Kasumi-1 (cell line): ENCODE results near the gene LARP4B.

ENCODE experiments used
- DNase-seq, 2 experiments: peaks; one replicate each; lab custom pipeline; 2025; lab: John Stamatoyannopoulos, UW

The LARP4B gene

DNA sequence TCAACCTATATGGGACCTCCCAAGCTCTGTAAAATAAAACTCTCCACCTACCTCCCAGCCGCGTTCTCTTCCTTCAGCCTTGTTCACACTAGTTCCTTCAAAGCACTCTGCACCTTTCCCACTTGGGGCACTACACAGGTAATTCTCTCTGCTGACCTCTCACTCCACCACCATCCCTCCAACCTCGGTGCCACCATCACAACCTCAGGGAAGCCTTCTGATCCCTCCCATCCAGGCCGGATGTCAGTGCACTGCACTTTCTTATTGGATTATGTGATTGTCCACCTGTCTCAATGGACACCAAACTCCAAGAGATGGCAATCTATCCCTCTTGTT, 7.0 kb downstream of the LARP4B start:
- no peak for DNase-seq

DNA sequence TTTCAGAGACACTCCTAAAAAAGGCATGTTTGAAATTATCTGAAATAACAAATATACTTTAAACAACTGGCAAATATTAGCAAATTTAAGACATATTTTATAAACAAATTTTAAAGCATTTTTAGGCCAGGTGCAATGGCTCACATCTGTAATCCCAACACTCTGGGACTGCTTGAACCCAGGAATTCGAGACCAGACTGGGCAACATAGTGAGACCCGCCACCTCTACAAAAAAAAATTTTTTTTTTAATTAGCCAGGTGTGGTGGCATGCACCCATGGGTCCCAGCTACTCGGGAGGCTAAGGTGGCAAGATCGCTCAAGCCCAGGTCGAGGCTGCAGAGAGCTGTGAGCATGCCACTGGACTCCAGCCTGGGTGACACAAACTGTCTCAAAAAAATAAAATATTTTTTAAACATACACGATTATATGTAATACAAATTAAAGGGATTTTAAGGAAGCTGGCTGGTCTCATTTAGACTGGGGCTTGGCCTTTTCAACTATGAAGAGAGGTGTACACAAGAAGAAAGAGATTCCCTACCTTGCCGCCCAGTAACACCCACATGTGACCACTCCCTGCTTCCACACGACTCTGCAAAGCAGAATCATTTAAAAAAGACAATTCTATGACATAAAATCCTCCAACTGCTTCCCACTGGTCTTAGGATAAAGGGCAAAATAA, 7.5 kb downstream of the LARP4B start:
- no peak for DNase-seq

DNA sequence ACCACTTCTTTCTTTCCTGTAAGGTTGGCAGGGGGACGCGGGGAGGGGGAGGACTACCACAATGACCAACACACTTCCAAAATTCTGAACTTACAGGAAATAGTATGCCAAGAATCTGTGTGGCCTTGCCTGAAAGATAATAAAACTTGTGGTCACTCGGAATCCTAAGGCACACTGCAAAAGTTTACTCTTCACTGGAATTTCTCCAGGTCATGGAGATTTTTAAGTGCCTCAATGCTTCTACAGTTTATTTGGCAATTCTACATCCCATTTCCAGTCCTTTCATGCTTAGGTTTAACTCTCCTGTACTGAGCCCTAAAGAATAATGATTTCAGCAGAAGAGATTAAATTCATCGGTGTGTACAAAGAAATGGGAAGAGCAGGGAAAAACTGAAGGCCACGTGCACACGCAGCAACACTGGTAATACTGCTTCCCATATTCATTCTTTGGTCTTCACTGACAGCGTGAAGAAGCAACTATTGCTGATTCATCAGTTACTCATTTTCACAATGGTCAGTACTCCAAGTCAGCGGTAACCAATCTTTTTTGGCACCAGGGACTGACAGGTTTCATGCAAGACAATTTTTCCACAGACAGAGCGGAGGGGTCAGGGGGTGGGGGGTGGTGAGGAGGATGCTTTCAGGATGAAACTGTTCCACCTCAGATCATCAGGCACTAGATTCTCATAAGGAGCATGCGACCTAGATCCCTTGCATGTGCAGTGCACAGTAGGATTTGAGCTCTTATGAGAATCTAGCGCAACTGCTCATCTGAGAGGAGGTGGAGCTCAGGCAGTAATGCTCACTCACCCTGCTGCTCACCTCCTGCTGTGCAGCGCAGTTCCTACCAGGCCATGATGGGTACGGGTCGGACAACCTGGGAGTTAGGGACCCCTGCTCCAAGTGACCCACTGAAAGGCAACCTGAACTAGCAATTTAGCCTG, 9.8 kb downstream of the LARP4B start:
- no peak for DNase-seq

DNA sequence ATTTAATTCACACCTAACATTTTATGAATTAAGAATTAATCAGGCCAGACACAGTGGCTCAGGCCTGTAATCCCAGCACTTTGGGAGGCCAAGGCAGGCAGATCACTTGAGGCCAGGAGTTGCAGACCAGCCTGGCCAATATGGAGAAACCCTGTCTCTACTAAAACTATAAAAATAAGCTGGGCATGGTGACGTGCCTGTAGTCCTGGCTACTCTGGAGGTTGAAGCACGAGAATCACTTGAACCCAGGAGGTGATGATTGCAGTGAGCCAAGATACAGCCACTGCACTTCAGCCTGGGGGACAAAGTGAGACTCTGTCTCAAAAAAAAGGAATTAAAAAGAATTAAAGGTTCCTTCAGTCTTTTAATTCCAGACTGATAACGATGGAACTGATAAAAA, 11.1 kb downstream of the LARP4B start:
- no peak for DNase-seq

DNA sequence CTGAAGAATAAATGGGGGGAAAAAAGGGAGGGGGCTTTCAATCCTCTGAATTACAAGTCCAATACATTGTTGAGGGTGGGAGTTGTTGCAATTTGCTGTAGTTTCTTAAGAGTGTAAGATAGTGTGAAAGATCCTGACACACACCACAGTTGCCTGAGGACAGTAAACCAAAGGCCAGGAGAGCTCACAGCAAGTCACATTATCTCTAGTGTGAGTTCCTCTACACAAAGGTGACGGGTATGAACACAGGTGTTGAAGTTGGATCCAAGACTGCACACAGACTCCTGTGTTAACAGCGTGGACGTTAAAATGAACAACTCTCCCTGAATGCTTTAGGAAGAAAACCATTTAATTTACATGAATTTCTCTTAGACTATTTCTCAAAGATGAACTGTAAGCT, 12.0 kb downstream of the LARP4B start:
- no peak for DNase-seq

DNA sequence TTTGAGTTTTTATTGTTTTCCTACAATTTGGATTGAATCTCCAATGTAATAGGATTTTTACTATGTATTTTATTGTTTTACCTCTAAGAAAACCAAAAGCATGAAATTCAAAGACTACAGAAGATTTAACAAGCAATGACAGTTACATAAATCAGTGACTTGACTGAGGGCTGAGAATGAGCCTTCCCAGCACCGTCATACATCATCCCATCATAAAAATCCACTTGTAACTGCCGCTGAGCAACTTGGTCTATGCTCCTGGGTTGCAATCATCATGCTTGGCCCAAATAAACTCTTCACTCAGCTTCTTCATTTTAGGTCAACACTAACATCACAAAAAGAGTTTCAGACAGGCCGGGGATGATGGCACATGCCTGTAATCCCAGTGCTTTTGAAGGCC, 13.5 kb downstream of the LARP4B start:
- DNase-seq, result no peak

DNA sequence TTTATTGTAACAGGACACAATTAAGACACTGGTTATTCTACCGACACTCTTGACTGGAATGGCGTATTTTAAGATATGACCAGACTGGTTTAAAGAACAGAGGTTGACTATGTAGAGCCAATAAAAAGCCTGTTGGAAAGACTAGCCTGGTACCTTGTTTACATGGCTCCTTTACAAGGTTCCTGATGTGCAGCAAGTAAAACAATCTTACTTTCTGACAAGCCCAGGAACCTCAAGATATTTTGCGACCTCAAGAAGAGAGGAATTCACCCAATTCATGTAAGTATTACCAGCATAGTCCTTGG, 14.1 kb downstream of the LARP4B start:
- DNase-seq, result no peak

DNA sequence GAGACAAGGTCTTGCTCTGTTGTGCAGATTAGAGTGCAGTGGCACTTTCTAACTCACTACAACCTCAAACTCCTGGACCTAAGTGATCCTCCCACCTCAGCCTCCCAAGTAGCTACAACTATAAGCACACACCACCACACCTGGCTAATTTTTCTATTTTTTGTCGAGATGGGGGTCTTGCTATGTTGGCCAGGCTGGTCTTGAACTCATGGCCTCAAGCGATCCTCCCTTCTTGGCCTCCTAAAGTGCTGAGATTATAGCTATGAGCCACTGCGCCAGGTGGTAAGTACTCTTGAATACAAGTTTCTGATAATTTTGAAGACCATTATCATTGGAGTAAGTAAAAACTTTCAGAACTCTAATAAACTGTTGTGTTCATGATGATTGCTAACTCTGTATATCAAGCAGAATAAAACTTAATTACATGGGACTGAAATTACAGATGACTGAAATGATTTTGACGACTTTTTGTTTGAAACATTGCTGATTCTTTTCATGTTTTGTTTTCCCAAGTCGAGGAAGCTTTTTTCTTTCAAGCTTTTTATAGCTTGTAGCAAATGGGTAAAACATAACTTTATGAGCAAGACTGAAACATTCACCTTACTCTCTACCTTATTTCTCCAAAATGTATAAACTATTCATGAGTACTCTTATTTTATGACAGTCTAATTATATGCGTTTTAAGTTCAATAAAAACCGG, 14.6 kb downstream of the LARP4B start:
- DNase-seq, result no peak

DNA sequence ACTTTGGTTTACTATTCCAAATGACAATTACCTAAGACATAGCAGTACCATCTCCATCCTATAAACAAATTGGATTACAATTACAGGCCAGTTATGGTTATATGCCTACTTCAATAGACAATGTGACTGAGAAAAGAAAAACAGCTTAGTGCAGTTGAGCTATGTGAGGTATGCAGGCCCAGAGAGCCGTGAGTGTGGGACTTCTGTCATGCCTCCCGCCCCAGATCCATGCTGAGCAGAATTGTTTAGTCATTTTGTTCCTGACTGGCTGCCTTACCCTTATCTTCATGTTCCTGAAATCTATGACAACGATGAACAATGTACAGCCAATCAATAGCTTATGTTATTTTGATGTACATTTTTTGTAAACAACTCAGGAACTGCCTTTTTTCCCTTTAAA, 21.7 kb downstream of the LARP4B start:
- DNase-seq, result no peak

DNA sequence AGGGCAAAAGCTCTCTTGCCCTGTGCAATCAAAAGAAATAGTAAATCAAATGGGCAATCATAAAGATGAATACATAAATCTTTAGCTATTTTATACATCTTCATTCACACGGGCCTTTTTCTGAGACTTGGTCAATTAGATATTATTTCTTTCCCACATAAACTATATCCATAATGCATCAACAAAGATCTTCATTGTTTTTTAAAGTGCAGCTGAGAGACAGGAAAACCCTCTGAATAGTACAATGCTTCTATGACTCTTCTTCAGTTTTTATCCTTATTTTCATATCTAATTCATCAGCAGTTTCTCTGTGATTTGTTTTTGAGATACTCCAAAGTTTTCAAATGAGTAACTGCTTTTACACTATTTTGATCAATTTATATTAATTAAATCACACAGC, 25.5 kb downstream of the LARP4B start:
- DNase-seq, result no peak

DNA sequence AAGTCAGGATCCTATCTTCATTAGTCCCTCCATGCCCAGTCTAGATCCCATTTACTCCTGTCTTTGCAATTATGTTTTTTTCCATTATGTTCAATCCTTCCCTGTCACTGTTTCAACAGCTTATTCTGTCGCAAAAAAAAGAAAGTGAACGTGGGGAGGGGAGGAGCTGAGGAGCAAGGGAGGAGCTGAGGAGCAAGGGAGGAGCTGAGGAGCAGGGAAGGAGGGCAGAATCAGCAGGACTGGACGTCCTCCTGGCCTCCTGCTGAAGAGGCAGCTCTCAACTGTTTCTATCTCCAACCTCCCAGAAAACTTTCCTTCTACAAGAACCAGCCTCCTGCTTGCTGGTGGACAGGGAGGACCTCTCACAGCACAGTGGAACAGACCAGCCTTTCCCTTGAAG, 26.0 kb downstream of the LARP4B start:
- no peak for DNase-seq

DNA sequence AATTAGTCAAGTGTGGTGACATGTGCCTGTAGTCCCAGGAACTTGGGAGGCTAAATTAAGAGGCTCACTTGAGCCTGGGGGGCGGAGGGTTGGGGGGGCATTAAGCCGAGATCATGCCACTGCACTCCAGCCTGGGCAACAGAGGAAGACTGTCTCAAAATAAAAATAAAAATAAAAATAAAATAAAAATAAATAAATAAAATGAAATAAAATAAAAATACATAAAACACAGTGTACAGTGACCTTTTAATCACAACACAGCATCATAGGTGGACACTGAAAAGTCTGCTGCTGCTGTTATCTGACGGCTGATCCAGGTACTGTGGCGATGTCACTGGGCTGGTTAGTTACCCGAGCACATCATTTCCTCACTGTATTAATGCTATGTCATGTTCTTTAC, 27.1 kb downstream of the LARP4B start:
- DNase-seq, result no peak

DNA sequence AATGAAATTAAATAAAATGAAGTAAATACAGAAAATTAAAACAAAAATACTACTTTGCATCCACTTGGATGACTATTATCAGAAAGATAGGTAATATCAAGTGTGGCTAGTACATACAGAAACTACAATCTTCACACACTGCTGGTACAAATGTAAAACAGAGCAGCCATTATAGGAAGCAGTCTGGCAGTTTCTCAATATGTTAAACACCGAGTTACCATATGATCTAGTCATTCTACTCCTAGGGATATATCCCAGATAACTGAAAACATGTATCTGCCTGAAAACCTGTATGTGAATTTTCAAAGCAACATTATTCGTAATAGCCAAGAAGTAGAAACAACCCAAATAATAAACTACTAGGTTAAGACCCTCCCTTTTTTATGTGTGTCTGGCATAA, 33.4 kb downstream of the LARP4B start:
- no peak for DNase-seq

DNA sequence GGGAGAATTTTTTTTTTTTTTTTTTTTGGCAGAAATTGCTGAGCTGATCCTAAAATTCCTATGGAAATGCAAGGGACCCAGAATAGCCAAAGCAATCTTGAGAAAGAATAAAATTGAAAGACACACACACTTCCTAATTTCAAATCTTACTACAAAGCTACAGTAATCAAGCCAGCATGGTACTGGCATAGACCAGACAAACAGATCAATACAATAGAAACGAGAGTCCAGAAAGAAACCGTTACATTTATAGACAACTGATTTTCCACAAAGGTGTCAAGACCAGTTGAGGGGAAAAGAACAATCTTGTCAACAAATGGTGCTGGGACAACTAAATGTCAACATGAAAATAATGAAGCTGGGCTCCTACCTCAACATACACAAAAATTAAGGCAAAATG, 34.5 kb downstream of the LARP4B start:
- no peak for DNase-seq

DNA sequence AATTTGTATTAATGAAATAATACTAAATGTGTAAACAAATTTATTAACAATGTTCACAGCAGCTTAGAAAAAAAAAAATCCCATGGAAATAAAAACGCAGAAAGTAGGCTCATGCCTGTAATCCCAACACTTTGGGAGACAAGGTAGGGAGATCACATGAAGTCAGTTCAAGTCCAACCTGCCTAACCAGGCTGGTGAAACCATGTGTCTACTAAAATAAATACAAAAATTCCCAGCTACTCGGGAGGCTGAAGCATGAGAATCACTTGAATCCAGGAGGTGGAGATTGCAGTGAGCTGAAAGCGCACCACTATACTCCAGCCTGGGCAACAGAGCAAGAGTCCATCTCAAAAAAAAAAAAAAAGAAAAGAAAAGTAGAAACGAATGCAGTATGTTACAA, 36.2 kb downstream of the LARP4B start:
- DNase-seq, result no peak

DNA sequence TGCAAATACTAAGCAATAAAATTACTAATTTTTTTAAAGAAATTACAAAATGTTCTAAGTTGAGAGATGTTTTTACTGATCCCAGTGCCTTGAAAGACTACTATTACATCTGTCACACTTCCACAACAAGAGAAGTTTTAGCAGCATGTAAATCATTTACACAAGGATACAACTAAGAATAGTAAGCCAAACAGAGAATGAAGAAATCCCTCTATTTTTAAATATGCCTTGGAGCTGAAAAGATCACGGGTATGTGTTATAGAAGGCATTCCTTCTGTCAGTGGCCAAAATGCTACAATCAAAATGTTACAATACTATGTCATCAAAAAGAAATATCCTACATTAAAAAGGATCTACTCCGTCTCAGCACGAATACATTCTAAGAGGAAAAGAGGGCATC, 52.6 kb downstream of the LARP4B start:
- DNase-seq, result no peak

DNA sequence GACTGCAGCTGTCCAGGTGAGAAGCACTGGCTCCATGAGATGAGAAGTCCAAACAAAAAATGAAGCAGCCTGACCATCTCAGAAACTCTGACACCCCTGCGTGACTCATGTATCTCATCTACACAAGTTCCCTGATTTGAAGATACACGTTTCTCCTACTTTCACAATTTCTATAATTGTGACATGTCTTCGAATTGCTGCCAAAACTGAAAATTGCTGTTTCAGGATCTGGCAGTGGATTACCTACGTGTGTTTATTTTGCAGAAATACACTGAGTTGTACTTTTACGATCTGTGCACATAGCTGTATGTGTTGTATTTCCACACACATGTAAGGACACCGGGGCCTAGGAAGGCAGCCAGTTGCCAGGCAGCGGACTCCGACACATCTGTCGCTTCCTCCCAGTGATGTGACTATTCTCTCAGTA, 53.2 kb downstream of the LARP4B start:
- no peak for DNase-seq

DNA sequence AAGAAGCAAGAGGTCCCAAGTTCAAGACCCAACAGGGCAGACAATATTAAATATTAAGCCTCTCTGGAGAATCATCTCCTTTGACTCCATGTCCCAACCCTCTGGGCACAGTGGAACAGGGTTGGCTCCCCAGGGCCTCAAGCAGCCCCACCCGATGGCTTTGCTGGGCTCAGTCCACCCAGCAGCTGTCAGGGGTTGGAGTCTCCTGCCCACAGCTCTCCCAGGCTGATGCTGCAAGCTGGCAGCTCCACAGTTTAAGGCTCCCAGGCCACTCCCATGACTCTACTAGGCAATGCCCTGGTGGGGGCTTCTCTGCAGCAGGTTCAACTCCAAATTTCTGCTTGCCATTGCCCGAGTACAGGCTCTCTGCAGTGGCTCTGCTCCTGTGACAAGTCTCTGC, 55.1 kb downstream of the LARP4B start:
- no peak for DNase-seq

DNA sequence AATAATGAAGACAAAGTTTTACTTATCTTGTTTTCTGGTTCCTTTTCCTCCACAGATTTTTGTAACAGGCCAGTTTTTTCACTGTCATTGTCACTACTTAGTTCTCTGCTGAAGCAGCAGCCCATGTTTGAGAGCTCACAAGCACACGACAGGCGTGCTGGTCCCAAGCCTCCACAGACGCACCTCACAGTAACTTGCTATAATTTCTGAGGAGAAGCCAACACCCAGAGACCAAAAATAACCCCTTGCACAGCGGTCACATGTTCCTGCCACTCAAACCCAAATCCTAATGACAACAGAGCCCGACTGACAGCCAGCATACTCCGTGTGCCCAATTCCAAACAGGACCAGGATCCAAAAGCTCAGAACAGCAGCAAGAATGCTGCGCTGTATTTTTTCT, 58.5 kb downstream of the LARP4B start:
- DNase-seq, result no peak

DNA sequence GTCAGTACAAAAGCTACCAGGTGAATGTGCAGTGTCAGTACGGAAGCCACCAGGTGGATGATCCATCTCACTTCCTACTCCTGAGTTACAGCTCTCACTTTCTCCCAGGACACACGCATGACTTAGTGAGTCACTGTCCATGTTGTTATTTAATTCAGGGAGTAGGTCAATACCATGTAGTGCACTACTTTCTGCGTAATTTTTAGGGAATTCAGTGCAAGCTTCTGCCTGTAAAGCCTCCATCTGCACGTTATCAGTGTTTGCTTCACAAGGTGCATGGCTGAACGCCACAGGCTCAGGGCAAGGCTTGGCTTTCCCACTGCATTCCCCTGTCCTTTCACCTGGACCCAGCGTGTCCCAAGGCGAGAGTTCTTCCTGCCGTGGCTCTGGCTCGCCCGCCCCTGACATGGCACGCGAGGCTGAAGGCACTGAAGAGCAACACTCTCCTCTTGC, 59.5 kb downstream of the LARP4B start:
- DNase-seq, result no peak

DNA sequence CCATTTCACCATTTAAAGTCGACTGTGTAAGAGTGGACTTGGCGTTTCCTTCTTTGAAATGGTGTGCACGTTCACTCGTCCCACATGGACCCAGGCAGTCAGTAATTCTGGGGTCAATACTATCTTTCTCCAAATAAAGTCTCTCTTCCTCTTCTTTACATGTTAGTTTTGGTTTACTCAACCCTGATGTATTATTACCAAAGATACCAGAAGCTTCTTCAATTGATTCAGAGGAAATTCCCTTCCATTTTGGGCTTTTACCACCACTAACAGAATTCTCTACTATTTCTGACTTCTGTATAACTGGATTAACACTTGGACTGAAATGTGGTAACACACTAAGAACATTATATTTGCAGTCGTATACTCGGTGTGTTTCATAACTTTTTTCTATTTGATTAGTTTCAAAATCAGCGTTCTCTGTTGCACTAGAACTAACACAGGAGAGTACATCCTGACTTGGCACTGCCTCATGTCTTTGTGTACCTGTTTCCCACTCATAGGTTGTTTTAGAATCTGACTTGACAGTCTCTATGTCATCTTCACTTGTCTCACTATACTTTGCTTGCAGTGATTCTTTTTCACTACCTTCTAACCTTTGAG, 60.8 kb downstream of the LARP4B start:
- DNase-seq, result no peak

DNA sequence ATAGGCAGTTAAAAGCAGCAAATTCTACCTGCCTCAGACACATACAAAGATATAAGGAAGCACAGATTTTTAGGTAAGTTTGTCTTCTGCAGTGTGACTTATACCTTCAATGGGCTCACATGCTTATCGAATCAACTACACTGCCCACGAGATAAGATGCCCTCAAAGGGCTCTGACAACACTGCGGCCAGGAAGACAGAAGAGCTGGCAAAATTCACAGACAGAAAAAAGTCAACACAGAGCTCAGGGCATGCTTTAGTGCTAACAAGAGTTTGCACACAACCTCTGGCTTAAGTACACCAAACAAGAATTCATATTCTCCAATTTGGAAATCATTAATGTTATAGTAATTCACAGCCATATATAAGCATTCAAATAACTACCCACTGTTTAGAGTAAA, 62.3 kb downstream of the LARP4B start:
- no peak for DNase-seq

DNA sequence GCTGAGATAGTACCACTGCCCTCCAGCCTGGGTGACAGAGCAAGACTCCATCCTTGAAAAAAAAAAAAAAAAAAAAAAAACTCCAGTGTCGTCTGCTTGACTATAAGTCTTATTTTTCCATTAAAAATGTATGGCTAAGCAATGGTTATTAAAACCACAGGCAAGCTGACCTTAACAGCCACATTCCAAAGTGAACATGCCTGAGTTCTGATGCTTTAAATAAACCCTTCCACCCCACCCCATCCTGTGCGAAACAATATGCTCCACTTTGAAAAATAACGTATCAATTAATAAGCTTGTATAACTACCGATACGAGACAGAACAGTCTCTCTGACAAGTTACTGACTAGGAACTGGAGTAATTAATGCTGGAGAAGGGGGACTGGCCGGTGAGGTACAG, 63.7 kb downstream of the LARP4B start:
- no peak for DNase-seq
